HG03460 (cell line): Measurements from ENCODE around the gene GORAB.
A peak's percentile ranks its signal among the peaks of the same experiment; 100 is the strongest.

Source experiments
- ATAC-seq: cut with Tn5 transposase; IDR thresholded peaks from one replicate; pipeline ENCODE4 v1.9.1; 2021; ENCODE audit not compliant: unreplicated experiment

Gene GORAB

DNA sequence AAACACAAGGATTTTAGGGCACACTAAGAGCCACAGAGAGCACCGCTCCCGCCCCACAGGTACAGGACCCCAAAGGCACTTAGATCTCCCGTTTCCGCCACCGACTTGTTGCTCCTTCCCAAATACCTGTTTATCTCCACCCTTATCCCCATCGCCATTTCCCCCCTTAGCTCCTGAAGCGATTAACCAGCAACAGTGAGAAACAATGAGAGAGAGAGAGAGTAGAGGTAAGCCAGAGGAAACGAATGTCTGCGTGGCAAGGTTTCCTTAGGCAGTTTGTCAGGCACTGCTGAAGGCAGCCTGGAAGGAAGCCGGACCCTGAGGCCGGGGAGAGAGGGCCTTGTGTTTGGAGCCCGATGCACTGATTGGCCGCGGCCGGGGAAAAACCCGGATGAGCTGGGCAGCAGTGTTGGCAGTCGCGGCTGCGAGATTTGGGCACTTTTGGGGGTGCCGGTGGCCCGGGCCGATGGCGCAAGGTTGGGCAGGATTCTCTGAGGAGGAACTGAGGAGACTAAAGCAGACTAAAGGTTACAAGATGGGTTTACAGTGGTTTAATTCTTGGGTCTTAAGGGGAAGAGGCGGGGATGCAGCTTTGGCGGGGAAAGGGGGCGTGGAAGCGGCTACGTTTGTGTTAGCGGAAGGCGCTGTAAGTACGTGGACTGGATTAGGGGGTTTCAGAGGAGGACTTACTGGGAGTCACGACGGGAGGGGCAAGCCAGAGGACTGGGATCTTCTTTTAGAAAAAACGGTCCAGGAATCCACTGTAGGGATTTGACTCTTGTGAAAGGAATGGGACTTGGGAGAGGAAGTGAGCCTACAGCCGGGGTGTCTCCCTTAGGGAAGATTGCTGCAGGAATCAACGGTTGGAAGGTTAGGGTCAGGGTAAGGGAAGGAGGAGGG lies at the start of gene GORAB:
Gene GORAB, plus strand, starts transcription at position 409 of the 900 bp plus-strand sequence. Its CDS starts 58 bp downstream, at position 467.
- peak; percentile 98 for ATAC-seq

DNA sequence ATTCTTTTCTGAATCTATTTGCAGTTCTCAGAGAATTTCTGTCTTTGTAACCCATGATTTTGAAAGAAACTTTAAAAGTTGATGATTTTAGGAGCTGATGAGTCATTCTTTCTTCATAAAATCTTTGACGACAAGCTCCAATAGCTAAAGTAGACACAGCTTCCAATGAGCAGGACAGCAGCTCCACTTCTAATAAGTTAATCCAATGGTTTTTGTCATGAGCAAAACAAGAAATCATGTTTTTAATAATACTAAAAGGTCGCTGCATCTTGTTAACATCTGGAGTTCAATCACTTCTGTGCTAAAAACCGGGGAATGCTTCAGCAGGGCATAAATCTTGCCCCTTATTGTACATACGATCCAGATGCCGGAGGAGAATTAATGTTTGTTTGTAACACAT lies 48.9 kb upstream of the GORAB start:
- ATAC-seq = no peak

- ATAC-seq = no peak
These were observed 44.5 kb upstream of the GORAB start for GRCh38 chr1:170487503-170487902.

- ATAC-seq = no peak
These were observed 40.7 kb upstream of the GORAB start for GRCh38 chr1:170491291-170491690.

DNA sequence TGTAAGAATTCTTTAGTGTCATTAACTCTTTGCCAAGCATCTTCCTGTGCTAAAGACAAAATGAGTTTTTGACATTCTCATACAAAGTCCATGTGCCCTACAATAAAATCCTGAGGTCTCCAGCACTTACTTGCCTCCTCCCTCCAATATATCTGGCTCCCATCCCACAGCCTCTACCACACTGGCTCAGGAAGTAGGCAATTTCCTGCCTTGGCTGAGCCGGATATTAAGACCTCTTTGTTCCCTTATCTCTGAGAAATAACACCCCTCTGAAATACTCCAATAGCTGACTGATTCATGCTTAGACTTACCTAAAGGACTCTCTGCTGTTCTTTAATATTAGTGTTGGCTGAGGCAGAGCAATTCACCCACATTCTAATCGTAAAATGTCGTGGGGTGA lies 37.6 kb upstream of the GORAB start:
- no peak for ATAC-seq

GRCh38 chr1:170495006-170495405 lies 37.0 kb upstream of the GORAB start:
- ATAC-seq = no peak

GRCh38 chr1:170498876-170499275 lies 33.1 kb upstream of the GORAB start:
- no peak for ATAC-seq

- ATAC-seq = no peak
These were observed 28.3 kb upstream of the GORAB start for GRCh38 chr1:170503665-170504064.

GRCh38 chr1:170510163-170510562 lies 21.8 kb upstream of the GORAB start:
- no peak for ATAC-seq

- no peak for ATAC-seq
These were observed 20.9 kb upstream of the GORAB start for GRCh38 chr1:170511038-170511437.

- ATAC-seq = no peak
These were observed 18.8 kb upstream of the GORAB start for GRCh38 chr1:170513138-170513537.

DNA sequence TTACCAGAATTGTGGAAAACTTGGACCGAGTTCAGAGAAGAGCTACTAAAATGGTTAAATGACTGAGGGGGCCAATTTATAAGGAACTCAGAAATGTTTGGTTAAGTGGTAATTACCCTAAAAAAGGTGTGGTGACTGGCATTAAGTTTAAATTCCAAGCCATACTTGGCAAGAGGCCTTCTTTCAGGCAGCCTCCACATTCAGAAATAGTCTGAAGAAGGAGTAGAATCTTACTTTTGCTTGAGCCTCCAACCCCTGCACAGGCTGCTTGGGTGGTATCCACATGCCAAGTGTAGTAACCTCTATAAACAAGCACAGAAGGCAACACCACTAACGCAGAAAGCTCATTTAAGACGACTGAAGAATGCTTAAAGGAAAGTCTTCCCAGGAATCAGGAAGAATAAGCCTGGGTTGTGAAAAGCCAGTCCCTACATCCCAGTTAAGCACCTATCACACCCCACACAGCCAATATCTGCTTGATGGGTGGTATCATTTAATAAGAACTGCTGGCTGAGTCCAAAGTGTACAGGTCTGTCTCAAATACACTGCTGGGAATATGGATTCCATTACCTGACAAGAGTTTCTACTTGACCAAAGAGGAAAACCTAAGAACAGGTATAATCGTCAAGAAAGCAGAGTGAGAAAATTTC lies 13.7 kb upstream of the GORAB start:
- ATAC-seq = no peak

DNA sequence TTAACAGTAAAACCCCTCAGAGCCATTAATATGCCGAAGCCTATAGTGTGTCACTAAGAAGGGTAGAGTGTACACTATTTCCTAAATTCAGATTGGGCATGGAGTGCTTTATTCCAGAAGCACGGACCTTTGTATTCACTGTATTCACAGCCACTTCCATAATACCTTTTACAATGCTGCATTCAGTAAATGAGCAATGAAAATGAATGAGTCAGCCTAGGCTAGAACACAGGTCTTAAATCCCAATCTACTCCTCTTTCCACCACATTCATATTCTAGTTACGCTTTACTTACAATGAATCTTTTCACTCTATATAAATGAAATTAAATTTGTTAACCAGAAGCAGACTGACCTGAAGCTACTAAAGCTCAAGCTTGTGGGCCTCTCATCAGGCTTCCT lies 13.0 kb upstream of the GORAB start:
- ATAC-seq = no peak

DNA sequence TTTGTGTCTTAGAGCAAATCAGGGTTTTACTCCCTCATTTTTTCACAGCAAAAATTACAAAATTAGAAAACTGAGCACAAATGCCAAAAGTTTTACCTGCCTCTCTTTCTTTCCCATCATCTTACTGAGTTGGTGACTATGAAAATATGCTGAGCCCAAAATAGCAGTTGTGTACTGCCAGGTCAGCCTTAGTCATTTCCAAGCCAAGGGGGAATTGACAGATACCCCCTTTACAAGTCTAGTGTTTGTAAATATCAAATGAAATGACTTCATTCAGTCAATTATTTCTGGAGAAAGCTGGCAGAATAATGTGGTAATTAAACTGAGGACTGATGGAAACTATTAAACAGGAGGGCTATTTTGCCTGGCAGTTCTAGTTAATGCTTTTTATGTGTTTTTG lies 11.4 kb upstream of the GORAB start:
- ATAC-seq = no peak

GRCh38 chr1:170521818-170522217 lies 10.1 kb upstream of the GORAB start:
- no peak for ATAC-seq

GRCh38 chr1:170530972-170531757 lies 801 bp upstream of the GORAB start:
- ATAC-seq = no peak

- ATAC-seq = no peak
These were observed 1.3 kb downstream of the GORAB start for GRCh38 chr1:170533298-170533697.

DNA sequence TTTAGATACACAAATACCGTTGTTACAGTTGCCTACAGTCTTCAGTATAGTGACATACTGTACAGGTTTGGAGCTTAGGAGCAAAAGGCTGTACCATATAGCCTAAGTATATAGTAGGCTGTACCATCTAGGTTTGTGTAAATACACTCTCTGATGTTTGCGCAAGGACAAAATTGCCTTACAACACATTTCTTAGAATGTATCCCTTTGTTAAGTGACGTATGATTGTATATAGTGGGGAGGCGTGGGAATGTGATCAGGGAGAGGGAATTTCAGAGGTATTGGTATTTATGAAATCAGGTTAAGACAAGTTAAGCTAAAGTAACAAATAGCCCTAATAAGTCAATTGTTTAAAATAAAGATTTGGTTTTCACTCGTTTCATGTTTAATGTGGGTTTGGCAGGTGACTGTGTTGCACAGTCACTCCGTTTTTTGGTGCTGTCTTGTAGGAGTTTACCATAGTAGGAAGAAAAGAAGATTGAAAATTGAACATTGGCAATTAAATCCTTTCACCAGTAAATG lies 2.7 kb downstream of the GORAB start:
- no peak for ATAC-seq

- ATAC-seq = no peak
These were observed 3.5 kb downstream of the GORAB start for GRCh38 chr1:170535418-170535817.

GRCh38 chr1:170536924-170537551 lies 5.1 kb downstream of the GORAB start:
- ATAC-seq = no peak
